IPS-18c (cell line): Measurements from ENCODE around the gene PTPRF.

Experiments used
- H3K4me3 ChIP-seq: 2 replicates; pipeline ENCODE4 v1.7.0; 2013; ENCODE audit warnings: low read depth, mild to moderate bottlenecking, low read length, moderate library complexity; ENCODE audit not compliant: insufficient read depth
- H3K9me3 ChIP-seq: one replicate; pipeline ENCODE4 v1.6.1; 2013; ENCODE audit warnings: mild to moderate bottlenecking, low read length, moderate library complexity; ENCODE audit not compliant: control insufficient read depth, insufficient read depth

PTPRF gene

GRCh38 chr1:43602990-43603389, 72.3 kb downstream of the PTPRF start:
- H3K9me3 ChIP-seq: no peaks in the 10 kb centered on the region
- H3K4me3 ChIP-seq: no peak overlapping the region

GRCh38 chr1:43604192-43604591, 73.5 kb downstream of the PTPRF start:
- no peak overlapping the region for H3K4me3 ChIP-seq
- H3K9me3 ChIP-seq: no peaks in the 10 kb centered on the region

GRCh38 chr1:43605157-43605556, 74.5 kb downstream of the PTPRF start:
- no peak overlapping the region for H3K4me3 ChIP-seq

GRCh38 chr1:43605766-43606165, 75.1 kb downstream of the PTPRF start:
- Histone ChIP-seq H3K4me3 (no peak overlapping the region), H3K9me3 (no peaks in the 10 kb centered on the region)

More at GRCh38 chr1:43605157-43605556, 74.5 kb downstream of the PTPRF start:
- no peaks in the 10 kb centered on the region for H3K9me3 ChIP-seq

GRCh38 chr1:43606624-43607023, 75.9 kb downstream of the PTPRF start:
- Histone ChIP-seq H3K4me3 (no peak overlapping the region), H3K9me3 (no peaks in the 10 kb centered on the region)

- no peak overlapping the region for H3K4me3 ChIP-seq
- no peaks in the 10 kb centered on the region for H3K9me3 ChIP-seq
Observed at GRCh38 chr1:43608827-43609226, 78.1 kb downstream of the PTPRF start.

GRCh38 chr1:43610339-43610738, 79.7 kb downstream of the PTPRF start:
- Histone ChIP-seq H3K4me3 (no peak overlapping the region), H3K9me3 (no peaks in the 10 kb centered on the region)

- Histone ChIP-seq H3K4me3 (no peak overlapping the region), H3K9me3 (no peaks in the 10 kb centered on the region)
Observed at GRCh38 chr1:43611950-43612349, 81.3 kb downstream of the PTPRF start.

GRCh38 chr1:43612406-43612805, 81.7 kb downstream of the PTPRF start:
- Histone ChIP-seq H3K4me3 (no peak overlapping the region), H3K9me3 (no peaks in the 10 kb centered on the region)

GRCh38 chr1:43613075-43613942, 82.6 kb downstream of the PTPRF start:
- no peak overlapping the region for H3K4me3 ChIP-seq
- no peaks in the 10 kb centered on the region for H3K9me3 ChIP-seq

- H3K4me3 ChIP-seq: no peak overlapping the region
- H3K9me3 ChIP-seq: no peaks in the 10 kb centered on the region
Observed at GRCh38 chr1:43614211-43614610, 83.5 kb downstream of the PTPRF start.

- Histone ChIP-seq H3K9me3 (no peaks in the 10 kb centered on the region), H3K4me3 (no peak overlapping the region)
Observed at GRCh38 chr1:43614891-43615290, 84.2 kb downstream of the PTPRF start.

- H3K9me3 ChIP-seq: no peaks in the 10 kb centered on the region
- no peak overlapping the region for H3K4me3 ChIP-seq
Observed at GRCh38 chr1:43616383-43616782, 85.7 kb downstream of the PTPRF start.

GRCh38 chr1:43617011-43617410, 86.3 kb downstream of the PTPRF start:
- no peak overlapping the region for H3K4me3 ChIP-seq
- H3K9me3 ChIP-seq: no peaks in the 10 kb centered on the region

GRCh38 chr1:43617668-43618067, 87.0 kb downstream of the PTPRF start:
- H3K9me3 ChIP-seq: no peaks in the 10 kb centered on the region

GRCh38 chr1:43618521-43619313, 88.0 kb downstream of the PTPRF start:
- no peak overlapping the region for H3K4me3 ChIP-seq
- H3K9me3 ChIP-seq: no peaks in the 10 kb centered on the region

More at GRCh38 chr1:43617668-43618067, 87.0 kb downstream of the PTPRF start:
- H3K4me3 ChIP-seq: no peak overlapping the region

- Histone ChIP-seq H3K9me3 (no peaks in the 10 kb centered on the region), H3K4me3 (no peak overlapping the region)
Observed at GRCh38 chr1:43619314-43619790, 88.7 kb downstream of the PTPRF start.
